Lung (tissue), 12 donors: ENCODE results near the gene CHN2. TPM values are rescaled to one million over a fixed set of nuclear protein-coding genes. Genes with fewer than 3 reads are reported as not detected.

ENCODE experiments used
- ATAC-seq: fragments of 200-7000 bp; cut with Tn5 transposase; one replicate; pipeline ENCODE4 v1.9.1; 2020; ENCODE audit warnings: moderate number of reproducible peaks; ENCODE audit not compliant: insufficient read depth, low FRiP score
- DNase-seq, 3 donors: peaks; one replicate each; pipeline ENCODE4 v3.0.0-alpha.2; 2013 to 2017
- H3K27ac ChIP-seq, 2 donors: one replicate each; pipeline ENCODE4 v1.5.1; 2013; ENCODE audit warnings: mild to moderate bottlenecking in 2 of 2, moderate library complexity in 2 of 2, control low read depth in 1 of 2, inconsistent platforms in 1 of 2, low read depth in 1 of 2, low read length in 1 of 2
- H3K27me3 ChIP-seq, 3 donors: one replicate each; pipeline ENCODE4 v1.5.1; 2013; ENCODE audit warnings: low read length in 2 of 3; ENCODE audit not compliant: control insufficient read depth in 3 of 3, insufficient read depth in 3 of 3
- H3K36me3 ChIP-seq, 4 donors: one replicate each; pipeline ENCODE4 v1.5.1; 2013; ENCODE audit warnings: low read length in 4 of 4, mild to moderate bottlenecking in 1 of 4, moderate library complexity in 1 of 4; ENCODE audit not compliant: control insufficient read depth in 4 of 4, insufficient read depth in 4 of 4
- H3K4me1 ChIP-seq, 5 donors: one replicate each; pipeline ENCODE4 v1.5.1; 2013; ENCODE audit warnings: low read length in 5 of 5, mild to moderate bottlenecking in 2 of 5, moderate library complexity in 1 of 5; ENCODE audit not compliant: control insufficient read depth in 5 of 5, insufficient read depth in 5 of 5
- H3K4me3 ChIP-seq: one replicate; pipeline ENCODE4 v1.5.1; 2013; ENCODE audit warnings: mild to moderate bottlenecking, control low read depth, moderate library complexity
- H3K9ac ChIP-seq, 2 donors: one replicate each; pipeline ENCODE4 v1.5.1; 2013; ENCODE audit warnings: low read length in 2 of 2, control low read depth in 1 of 2; ENCODE audit not compliant: insufficient read depth in 1 of 2
- H3K9me3 ChIP-seq, 4 donors: one replicate each; pipeline ENCODE4 v1.5.1; 2013; ENCODE audit warnings: low read length in 3 of 4, mild to moderate bottlenecking in 1 of 4, moderate library complexity in 1 of 4; ENCODE audit not compliant: control insufficient read depth in 4 of 4, insufficient read depth in 3 of 4
- CTCF ChIP-seq: IDR thresholded peaks from 2 replicates; pipeline ENCODE4 v1.5.1; 2012; ENCODE audit warnings: mild to moderate bottlenecking; ENCODE audit errors: control extremely low read depth, extremely low read depth
- WGBS, 2 donors: extraction: QIAGEN DNeasy Blood & Tissue Kit; methylation state at CpG; one replicate each; pipeline ENCODE4 v1.1.7; 2013; 5-methylcytosine and 5-hydroxymethylcytosine counted together
- polyA plus RNA-seq, 2 donors: library from polyadenylated mRNA; stranded (reverse); fragments of 200-250 nt; gene quantifications; one replicate each; pipeline ENCODE4 v1.2.1, GENCODE V29; 2013
- total RNA-seq, 2 donors: library from RNA; depleted of rRNA in 1 of 2; stranded (reverse); fragments of >200 nt in 1 of 2; gene quantifications; one replicate each; pipeline ENCODE4 v1.2.1, GENCODE V29; 2014 to 2021
- donor health status: control.
- donor health status: control.
- donor health status: Bipolar disorder and iron deficiency.
- donor health status: healthy.
- donor health status: DM: yes; HTN: yes; CAD: no.

The CHN2 gene
- total and polyA plus RNA-seq, 4 donors, result 3.2 to 11.0 (median 6.7) TPM

- WGBS, 2 donors, result 34 to 62% methylated on average over 15 of the region's 15 CpGs
- no peaks in the 10 kb centered on the region for H3K36me3 ChIP-seq
- H3K9ac ChIP-seq, result no peak overlapping the region
- H3K9me3 ChIP-seq, result no peaks in the 10 kb centered on the region
- no peak overlapping the region for H3K4me3 ChIP-seq
- ATAC-seq, result no peak
- H3K27ac ChIP-seq, result peak overlapping the region in 1 of 2 donors; percentile 8
- peaks cover 0 to 14% (median 2%) of the 10 kb centered on the region in 3 donors for H3K27me3 ChIP-seq
- DNase-seq, result peak; percentile 55 to 58 (median 56)
- no peak for TF ChIP-seq CTCF
- H3K4me1 ChIP-seq, result peaks cover 0 to 6% (median 0%) of the 10 kb centered on the region in 5 donors
These were observed 94.8 kb downstream of the CHN2 start for GRCh38 chr7:29289156-29290021.

GRCh38 chr7:29290829-29291228 is 96.3 kb downstream of the CHN2 start:
- Histone ChIP-seq H3K27me3 (peaks cover 0 to 10% (median 0%) of the 10 kb centered on the region in 3 donors), H3K4me1 (peaks cover 0 to 6% (median 0%) of the 10 kb centered on the region in 5 donors), H3K4me3 (no peak overlapping the region), H3K9ac (no peak overlapping the region), H3K9me3 (no peaks in the 10 kb centered on the region), H3K36me3 (no peaks in the 10 kb centered on the region), H3K27ac (no peak overlapping the region)
- TF ChIP-seq CTCF, result no peak
- no peak for ATAC-seq
- 92 to 96% methylated on average over 6 of the region's 6 CpGs for WGBS, 2 donors
- no peak for DNase-seq

GRCh38 chr7:29291723-29292618 is 97.4 kb downstream of the CHN2 start:
- ATAC-seq (no peak), DNase-seq (no peak)
- Histone ChIP-seq H3K27ac (no peak overlapping the region), H3K27me3 (peaks cover 0 to 9% (median 0%) of the 10 kb centered on the region in 3 donors), H3K4me1 (peaks cover 0 to 6% (median 0%) of the 10 kb centered on the region in 5 donors), H3K36me3 (no peaks in the 10 kb centered on the region), H3K9ac (no peak overlapping the region), H3K4me3 (no peak overlapping the region), H3K9me3 (no peaks in the 10 kb centered on the region)
- no peak for TF ChIP-seq CTCF
- 71 to 80% methylated on average over 9 of the region's 9 CpGs for WGBS, 2 donors
